Mesenchymal stem cell (in vitro differentiated cells and primary cell): ENCODE data around the gene RPL21. TPM values are rescaled to one million over a fixed set of nuclear protein-coding genes. Genes with fewer than 3 reads are reported as not detected.

Experiments used
- DNase-seq: peaks from one replicate; pipeline ENCODE4 v3.0.0-alpha.2; 2013
- H2AFZ ChIP-seq: one replicate; pipeline ENCODE4 v1.6.1; 2013; ENCODE audit warnings: low read depth, mild to moderate bottlenecking, control low read depth, inconsistent platforms, low read length, moderate library complexity
- H2AK5ac ChIP-seq: 2 replicates; pipeline ENCODE4 v1.6.1; 2013; ENCODE audit warnings: low read length, moderate library complexity, mild to moderate bottlenecking, inconsistent platforms; ENCODE audit not compliant: severe bottlenecking
- H2BK120ac ChIP-seq: one replicate; pipeline ENCODE4 v1.6.1; 2013; ENCODE audit warnings: low read depth, mild to moderate bottlenecking, inconsistent platforms, low read length, moderate library complexity
- H2BK12ac ChIP-seq, 2 experiments: one replicate each; pipeline ENCODE4 v1.6.1; 2013; ENCODE audit warnings: inconsistent platforms in 2 of 2, low read length in 2 of 2, mild to moderate bottlenecking in 2 of 2, moderate library complexity in 2 of 2, control low read depth in 1 of 2
- H2BK15ac ChIP-seq: one replicate; pipeline ENCODE4 v1.6.1; 2013; ENCODE audit warnings: mild to moderate bottlenecking, low read depth, inconsistent platforms; ENCODE audit not compliant: poor library complexity, severe bottlenecking
- H2BK5ac ChIP-seq: 2 replicates; pipeline ENCODE4 v1.6.1; 2013; ENCODE audit warnings: low read depth, mild to moderate bottlenecking, low read length, control low read depth, inconsistent platforms; ENCODE audit not compliant: poor library complexity, severe bottlenecking
- H3K14ac ChIP-seq, 2 experiments: one replicate each; pipeline ENCODE4 v1.6.1; 2013; ENCODE audit warnings: inconsistent platforms in 2 of 2, low read length in 2 of 2, control low read depth in 1 of 2, mild to moderate bottlenecking in 1 of 2, moderate library complexity in 1 of 2
- H3K18ac ChIP-seq, 2 experiments: one replicate each; pipeline ENCODE4 v1.6.1; 2013; ENCODE audit warnings: inconsistent platforms in 2 of 2, low read length in 2 of 2, control low read depth in 1 of 2, low read depth in 1 of 2, mild to moderate bottlenecking in 1 of 2
- H3K23ac ChIP-seq, 2 experiments: one replicate each; pipeline ENCODE4 v1.6.1; 2013; ENCODE audit warnings: inconsistent platforms in 2 of 2, low read length in 2 of 2, mild to moderate bottlenecking in 2 of 2, moderate library complexity in 2 of 2, control low read depth in 1 of 2
- H3K27ac ChIP-seq: 2 replicates; pipeline ENCODE4 v1.5.1; 2013; ENCODE audit warnings: mild to moderate bottlenecking, moderate library complexity, low read length, control low read depth, inconsistent platforms; ENCODE audit not compliant: poor library complexity, severe bottlenecking
- H3K27me3 ChIP-seq, 2 experiments: 2 replicates each; pipeline versions ENCODE4 v1.6.1 to v1.7.0; 2013; ENCODE audit warnings: low read length in 2 of 2, mild to moderate bottlenecking in 2 of 2, moderate library complexity in 2 of 2, control low read depth in 1 of 2, inconsistent platforms in 1 of 2; ENCODE audit not compliant: control insufficient read depth in 1 of 2, insufficient read depth in 1 of 2
- H3K36me3 ChIP-seq, 2 experiments: 2 replicates each; pipeline versions ENCODE4 v1.6.1 to v1.7.0; 2013; ENCODE audit warnings: low read length in 2 of 2, control low read depth in 1 of 2, inconsistent platforms in 1 of 2, low read depth in 1 of 2, mild to moderate bottlenecking in 1 of 2; ENCODE audit not compliant: insufficient read depth in 2 of 2, control insufficient read depth in 1 of 2
- H3K4ac ChIP-seq, 2 experiments: one replicate each; pipeline ENCODE4 v1.6.1; 2013; ENCODE audit warnings: inconsistent platforms in 2 of 2, low read length in 2 of 2, mild to moderate bottlenecking in 2 of 2, moderate library complexity in 2 of 2, control low read depth in 1 of 2, low read depth in 1 of 2
- H3K4me1 ChIP-seq: 2 replicates; pipeline ENCODE4 v1.6.1; 2013; ENCODE audit warnings: low read depth, low read length, control low read depth; ENCODE audit not compliant: control insufficient read depth, insufficient read depth
- H3K4me2 ChIP-seq: 2 replicates; pipeline ENCODE4 v1.6.1; 2013; ENCODE audit warnings: low read length, mild to moderate bottlenecking, inconsistent platforms; ENCODE audit not compliant: poor library complexity, severe bottlenecking
- H3K4me3 ChIP-seq, 2 experiments: 2 replicates each; pipeline versions ENCODE4 v1.5.1 to v1.7.0; 2013; ENCODE audit warnings: low read length in 2 of 2, mild to moderate bottlenecking in 2 of 2, control low read depth in 1 of 2, low read depth in 1 of 2; ENCODE audit not compliant: insufficient read depth in 1 of 2
- H3K79me1 ChIP-seq: replicated peaks from 2 replicates; pipeline ENCODE4 v1.6.1; 2013; ENCODE audit warnings: mild to moderate bottlenecking, control low read depth, low read length, inconsistent platforms; ENCODE audit not compliant: poor library complexity, severe bottlenecking
- H3K9ac ChIP-seq: 2 replicates; pipeline ENCODE4 v1.7.0; 2013; ENCODE audit warnings: mild to moderate bottlenecking, low read length, moderate library complexity
- H3K9me3 ChIP-seq: 2 replicates; pipeline ENCODE4 v1.7.0; 2013; ENCODE audit warnings: mild to moderate bottlenecking, low read length; ENCODE audit not compliant: control insufficient read depth
- H4K8ac ChIP-seq: one replicate; pipeline ENCODE4 v1.6.1; 2013; ENCODE audit warnings: inconsistent platforms, mild to moderate bottlenecking, low read length, moderate library complexity
- H4K91ac ChIP-seq: one replicate; pipeline ENCODE4 v1.6.1; 2013; ENCODE audit warnings: mild to moderate bottlenecking, low read length, inconsistent platforms
- WGBS: methylation state at CpG from one replicate; pipeline ENCODE4 v1.1.7; 2013; ENCODE audit warnings: mixed read lengths; 5-methylcytosine and 5-hydroxymethylcytosine counted together
- small RNA-seq: library from polyadenylated mRNA; stranded (forward); fragments of <200 nt; extraction: miRNeasy Mini kit (QIAGEN cat#:217004); gene quantifications from one replicate; pipeline ENCODE3, GENCODE V24; 2013; ENCODE audit warnings: low read depth

Gene RPL21

GRCh38 chr13:27304099-27304498 lies 52.7 kb downstream of the RPL21 start:
- Histone ChIP-seq H3K27ac (no peak overlapping the region), H3K36me3 (no peaks in the 10 kb centered on the region), H3K4ac (no peak overlapping the region), H3K4me3 (no peak overlapping the region), H3K4me1 (no peaks in the 10 kb centered on the region), H2AFZ (no peak overlapping the region), H3K23ac (no peak overlapping the region), H4K91ac (no peak overlapping the region), H3K18ac (no peak overlapping the region), H3K9me3 (no peaks in the 10 kb centered on the region), H3K27me3 (peaks cover 12 to 25% of the 10 kb centered on the region in 2 experiments), H2AK5ac (no peak overlapping the region), H2BK15ac (no peak overlapping the region), H2BK120ac (no peak overlapping the region), H3K79me1 (no peaks in the 10 kb centered on the region), H3K9ac (no peak overlapping the region), H2BK5ac (no peak overlapping the region), H4K8ac (no peak overlapping the region), H3K4me2 (no peak overlapping the region), H2BK12ac (no peak overlapping the region), H3K14ac (no peak overlapping the region)
- DNase-seq: no peak
- 85% methylated on average over 4 of the region's 4 CpGs for WGBS

GRCh38 chr13:27304611-27305010 lies 53.3 kb downstream of the RPL21 start:
- Histone ChIP-seq H3K4me3 (no peak overlapping the region), H3K27ac (no peak overlapping the region)
- 84% methylated on average over 2 of the region's 2 CpGs for WGBS

More at GRCh38 chr13:27304611-27305010, 53.3 kb downstream of the RPL21 start:
- H2BK15ac ChIP-seq: no peak overlapping the region
- no peak overlapping the region for H2AK5ac ChIP-seq
- H3K18ac ChIP-seq: no peak overlapping the region
- no peak for DNase-seq
- H2BK12ac ChIP-seq: no peak overlapping the region
- H3K14ac ChIP-seq: no peak overlapping the region
- H4K8ac ChIP-seq: no peak overlapping the region
- H2BK5ac ChIP-seq: no peak overlapping the region
- H4K91ac ChIP-seq: no peak overlapping the region
- no peak overlapping the region for H2AFZ ChIP-seq
- no peaks in the 10 kb centered on the region for H3K9me3 ChIP-seq
- H3K27me3 ChIP-seq: peaks cover 8 to 20% of the 10 kb centered on the region in 2 experiments
- no peak overlapping the region for H3K9ac ChIP-seq
- H3K4me2 ChIP-seq: no peak overlapping the region
- H3K4ac ChIP-seq: no peak overlapping the region
- no peak overlapping the region for H3K23ac ChIP-seq
- no peaks in the 10 kb centered on the region for H3K36me3 ChIP-seq
- H2BK120ac ChIP-seq: no peak overlapping the region
- no peaks in the 10 kb centered on the region for H3K4me1 ChIP-seq
- H3K79me1 ChIP-seq: no peaks in the 10 kb centered on the region

Small RNA genes lying within 50 kb of the gene (small RNA-seq; reads per million reads assigned to genes)
- gene SNORA27 (not detected), gene SNORD102 (not detected)
